ENCODE results near the gene SETD4. TPM values are rescaled to one million over a fixed set of nuclear protein-coding genes. Genes with fewer than 3 reads are reported as not detected.

The SETD4 gene
- total RNA-seq, 1 experiment from 2014 or later: 15.6 TPM

GRCh38 chr21:35993875-35994490 is 66.3 kb downstream of the SETD4 start:
- in situ Hi-C loops (cut with HindIII; ENCODE audit: low pct_unique_long_range_greater_than_20kb, low sequenced_read_pairs): no loop called here
- DNase-seq (ENCODE audit: low read depth, low spot score): no peak
- H3K36me3 ChIP-seq (ENCODE audit: control insufficient read depth, insufficient read depth, low read length): no peaks in the 10 kb centered on the region
- no peak overlapping the region for H3K27ac ChIP-seq (ENCODE audit: low read length)
- POLR2A ChIA-PET: no interaction called here
- CTCF ChIA-PET: no interaction called here
- H3K4me3 ChIP-seq (ENCODE audit: low read depth in 2 of 2, low read length in 2 of 2): no peak overlapping the region
- no peaks in the 10 kb centered on the region for H3K4me1 ChIP-seq (ENCODE audit: control insufficient read depth, insufficient read depth, low read length)
- H3K27me3 ChIP-seq (ENCODE audit: control insufficient read depth, insufficient read depth, low read length): peaks cover 6% of the 10 kb centered on the region
- H3K9me3 ChIP-seq (ENCODE audit: control insufficient read depth, insufficient read depth, low read depth, low read length): no peaks in the 10 kb centered on the region
- ATAC-seq: no peak
- TF ChIP-seq TCF7L2 (IDR thresholded peaks at IDR 0.05; ENCODE audit: low read depth, low read length) (no peak), SIN3A (IDR thresholded peaks at IDR 0.05; ENCODE audit: borderline replicate concordance, insufficient read depth, low read depth, low read length) (no peak), POLR2AphosphoS5 (IDR thresholded peaks at IDR 0.05; ENCODE audit: low read depth, low read length) (no peak), REST (IDR thresholded peaks at IDR 0.05; ENCODE audit: insufficient read depth in 1 of 2, low read depth in 2 of 2, low read length in 1 of 2) (no peak)
- TF ChIP-seq, protein P1, sequence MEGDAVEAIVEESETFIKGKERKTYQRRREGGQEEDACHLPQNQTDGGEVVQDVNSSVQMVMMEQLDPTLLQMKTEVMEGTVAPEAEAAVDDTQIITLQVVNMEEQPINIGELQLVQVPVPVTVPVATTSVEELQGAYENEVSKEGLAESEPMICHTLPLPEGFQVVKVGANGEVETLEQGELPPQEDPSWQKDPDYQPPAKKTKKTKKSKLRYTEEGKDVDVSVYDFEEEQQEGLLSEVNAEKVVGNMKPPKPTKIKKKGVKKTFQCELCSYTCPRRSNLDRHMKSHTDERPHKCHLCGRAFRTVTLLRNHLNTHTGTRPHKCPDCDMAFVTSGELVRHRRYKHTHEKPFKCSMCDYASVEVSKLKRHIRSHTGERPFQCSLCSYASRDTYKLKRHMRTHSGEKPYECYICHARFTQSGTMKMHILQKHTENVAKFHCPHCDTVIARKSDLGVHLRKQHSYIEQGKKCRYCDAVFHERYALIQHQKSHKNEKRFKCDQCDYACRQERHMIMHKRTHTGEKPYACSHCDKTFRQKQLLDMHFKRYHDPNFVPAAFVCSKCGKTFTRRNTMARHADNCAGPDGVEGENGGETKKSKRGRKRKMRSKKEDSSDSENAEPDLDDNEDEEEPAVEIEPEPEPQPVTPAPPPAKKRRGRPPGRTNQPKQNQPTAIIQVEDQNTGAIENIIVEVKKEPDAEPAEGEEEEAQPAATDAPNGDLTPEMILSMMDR (IDR thresholded peaks at IDR 0.05): no peak
- BruUV-seq (replicated peaks): no TSS peak
- intact Hi-C loops (cut with micrococcal nuclease; ENCODE audit: unreplicated experiment): no loop called here

- Histone ChIP-seq H3K36me3 (ENCODE audit: control insufficient read depth, insufficient read depth, low read length) (no peaks in the 10 kb centered on the region), H3K9me3 (ENCODE audit: control insufficient read depth, insufficient read depth, low read depth, low read length) (no peaks in the 10 kb centered on the region), H3K4me3 (ENCODE audit: low read depth in 2 of 2, low read length in 2 of 2) (no peak overlapping the region), H3K27me3 (ENCODE audit: control insufficient read depth, insufficient read depth, low read length) (peaks cover under 1% of the 10 kb centered on the region), H3K27ac (ENCODE audit: low read length) (no peak overlapping the region), H3K4me1 (ENCODE audit: control insufficient read depth, insufficient read depth, low read length) (no peaks in the 10 kb centered on the region)
- no peak for ATAC-seq
- intact Hi-C loops (cut with micrococcal nuclease; ENCODE audit: unreplicated experiment) (no loop called here), in situ Hi-C loops (cut with HindIII; ENCODE audit: low pct_unique_long_range_greater_than_20kb, low sequenced_read_pairs) (no loop called here)
- ChIA-PET CTCF (no interaction called here), POLR2A (no interaction called here)
- TF ChIP-seq TCF7L2 (IDR thresholded peaks at IDR 0.05; ENCODE audit: low read depth, low read length) (no peak), REST (IDR thresholded peaks at IDR 0.05; ENCODE audit: insufficient read depth in 1 of 2, low read depth in 2 of 2, low read length in 1 of 2) (no peak), POLR2AphosphoS5 (IDR thresholded peaks at IDR 0.05; ENCODE audit: low read depth, low read length) (no peak), SIN3A (IDR thresholded peaks at IDR 0.05; ENCODE audit: borderline replicate concordance, insufficient read depth, low read depth, low read length) (no peak)
- TF ChIP-seq, protein P1 (IDR thresholded peaks at IDR 0.05): no peak
- BruUV-seq (replicated peaks): no TSS peak
- DNase-seq (ENCODE audit: low read depth, low spot score): no peak
These were observed 69.2 kb downstream of the SETD4 start for GRCh38 chr21:35991131-35991530.
